Measurements from ENCODE around the gene PARD3. TPM values are rescaled to one million over a fixed set of nuclear protein-coding genes. Genes with fewer than 3 reads are reported as not detected.

The PARD3 gene
- total and polyA plus RNA-seq, 8 donors = 25.6 to 54.5 (median 47.8) TPM

- no peak for TF ChIP-seq CTCF (IDR thresholded peaks at IDR 0.05)
- Histone ChIP-seq H3K27me3 (no peaks in the 10 kb centered on the region), H3K36me3 (no peaks in the 10 kb centered on the region), H3K4me1 (peaks cover 10 to 22% of the 10 kb centered on the region in 2 donors), H3K9me3 (no peaks in the 10 kb centered on the region), H3K27ac (peak overlapping the region; percentile 47 to 61), H3K4me3 (peak overlapping the region in 1 of 2 donors; percentile 16)
- DNase-seq = no peak
- intact Hi-C loops (cut with DNase I) = no loop called here
- peak; percentile 43 for ATAC-seq
Measured at GRCh38 chr10:34538281-34538829, 276.7 kb downstream of the PARD3 start.

- Histone ChIP-seq H3K4me1 (peaks cover 10 to 22% of the 10 kb centered on the region in 2 donors), H3K36me3 (no peaks in the 10 kb centered on the region), H3K9me3 (no peaks in the 10 kb centered on the region), H3K4me3 (peak overlapping the region in 1 of 2 donors; percentile 16), H3K27ac (peak overlapping the region; percentile 47 to 61), H3K27me3 (no peaks in the 10 kb centered on the region)
- TF ChIP-seq CTCF (IDR thresholded peaks at IDR 0.05) = no peak
- DNase-seq (no peak), ATAC-seq (peak; percentile 19)
- intact Hi-C loops (cut with DNase I) = no loop called here
Measured at GRCh38 chr10:34537629-34538231, 277.4 kb downstream of the PARD3 start.

- no peak for TF ChIP-seq CTCF (IDR thresholded peaks at IDR 0.05)
- peaks cover 10 to 22% of the 10 kb centered on the region in 2 donors for H3K4me1 ChIP-seq
- peaks cover 0 to 7% of the 10 kb centered on the region in 2 donors for H3K9me3 ChIP-seq
- H3K36me3 ChIP-seq = no peaks in the 10 kb centered on the region
- H3K27me3 ChIP-seq = no peaks in the 10 kb centered on the region
- ATAC-seq (no peak), DNase-seq (no peak)
- H3K27ac ChIP-seq = no peak overlapping the region
- intact Hi-C loops (cut with DNase I) = no loop called here
- no peak overlapping the region for H3K4me3 ChIP-seq
Measured at GRCh38 chr10:34535872-34536271, 279.2 kb downstream of the PARD3 start.

GRCh38 chr10:34530778-34531177 is 284.3 kb downstream of the PARD3 start:
- no peak overlapping the region for H3K4me3 ChIP-seq

More at GRCh38 chr10:34530778-34531177, 284.3 kb downstream of the PARD3 start:
- H3K9me3 ChIP-seq = peaks cover 0 to 7% of the 10 kb centered on the region in 2 donors
- no peak for TF ChIP-seq CTCF (IDR thresholded peaks at IDR 0.05)
- DNase-seq = no peak
- H3K27ac ChIP-seq = no peak overlapping the region
- H3K27me3 ChIP-seq = no peaks in the 10 kb centered on the region
- no peaks in the 10 kb centered on the region for H3K36me3 ChIP-seq
- no peak for ATAC-seq
- H3K4me1 ChIP-seq = peaks cover 5 to 9% of the 10 kb centered on the region in 2 donors
- intact Hi-C loops (cut with DNase I) = no loop called here
